ENCODE data around the gene RTN4RL1. TPM values are rescaled to one million over a fixed set of nuclear protein-coding genes. Genes with fewer than 3 reads are reported as not detected.

Gene RTN4RL1
- total RNA-seq, 1 donor = 0.27 TPM

DNA sequence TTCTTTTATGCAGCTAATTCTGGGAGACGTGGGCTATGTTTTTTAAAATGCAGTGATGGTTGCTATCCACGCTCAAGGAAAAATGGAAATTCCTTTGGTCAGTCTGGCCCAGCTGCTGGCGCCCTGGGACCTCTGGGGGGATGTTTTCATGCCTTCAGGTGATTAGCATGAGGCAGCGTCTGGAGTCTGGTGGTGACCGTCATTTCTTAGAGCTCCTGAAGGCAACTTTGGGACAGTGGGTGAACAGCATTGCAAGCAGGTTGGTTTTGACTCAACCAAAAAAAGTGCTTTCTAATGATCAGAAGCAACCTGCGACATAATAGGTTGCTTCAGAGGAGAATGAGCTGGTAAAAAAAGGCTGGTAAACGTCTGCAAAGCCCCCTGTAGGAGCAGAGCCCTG, 113.0 kb downstream of the RTN4RL1 start:
- no peak for DNase-seq (ENCODE audit: low read depth)
- TF ChIP-seq, protein P1, sequence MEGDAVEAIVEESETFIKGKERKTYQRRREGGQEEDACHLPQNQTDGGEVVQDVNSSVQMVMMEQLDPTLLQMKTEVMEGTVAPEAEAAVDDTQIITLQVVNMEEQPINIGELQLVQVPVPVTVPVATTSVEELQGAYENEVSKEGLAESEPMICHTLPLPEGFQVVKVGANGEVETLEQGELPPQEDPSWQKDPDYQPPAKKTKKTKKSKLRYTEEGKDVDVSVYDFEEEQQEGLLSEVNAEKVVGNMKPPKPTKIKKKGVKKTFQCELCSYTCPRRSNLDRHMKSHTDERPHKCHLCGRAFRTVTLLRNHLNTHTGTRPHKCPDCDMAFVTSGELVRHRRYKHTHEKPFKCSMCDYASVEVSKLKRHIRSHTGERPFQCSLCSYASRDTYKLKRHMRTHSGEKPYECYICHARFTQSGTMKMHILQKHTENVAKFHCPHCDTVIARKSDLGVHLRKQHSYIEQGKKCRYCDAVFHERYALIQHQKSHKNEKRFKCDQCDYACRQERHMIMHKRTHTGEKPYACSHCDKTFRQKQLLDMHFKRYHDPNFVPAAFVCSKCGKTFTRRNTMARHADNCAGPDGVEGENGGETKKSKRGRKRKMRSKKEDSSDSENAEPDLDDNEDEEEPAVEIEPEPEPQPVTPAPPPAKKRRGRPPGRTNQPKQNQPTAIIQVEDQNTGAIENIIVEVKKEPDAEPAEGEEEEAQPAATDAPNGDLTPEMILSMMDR (IDR thresholded peaks at IDR 0.05; ENCODE audit: insufficient read depth, low read length) = no peak

DNA sequence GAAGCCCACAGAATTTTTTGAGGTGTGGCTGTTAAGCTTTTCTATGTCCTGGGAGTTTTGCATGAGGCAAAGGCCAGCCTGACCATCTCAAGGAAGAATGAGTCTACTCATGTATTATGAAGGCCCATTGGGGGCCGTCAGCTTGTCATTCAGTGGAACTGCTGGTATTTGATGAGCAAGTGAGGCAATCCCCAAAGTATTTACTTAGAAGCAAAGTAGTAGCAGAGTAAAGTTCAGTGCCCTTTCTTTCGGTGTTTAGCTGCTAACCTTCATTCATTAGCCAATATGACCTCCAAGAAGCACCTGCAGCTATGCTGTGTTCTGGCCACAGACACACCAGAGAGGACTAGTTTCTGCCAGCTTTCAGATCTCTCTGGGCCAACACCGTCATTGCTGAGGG, 115.1 kb downstream of the RTN4RL1 start:
- TF ChIP-seq, protein P1 (IDR thresholded peaks at IDR 0.05; ENCODE audit: insufficient read depth, low read length) = no peak
- H3K4me3 ChIP-seq (ENCODE audit: low read depth, low read length) = no peak overlapping the region
- no peak for DNase-seq (ENCODE audit: low read depth)

More for the DNA sequence above, 113.0 kb downstream of the RTN4RL1 start:
- no peak overlapping the region for H3K4me3 ChIP-seq (ENCODE audit: low read depth, low read length)

DNA sequence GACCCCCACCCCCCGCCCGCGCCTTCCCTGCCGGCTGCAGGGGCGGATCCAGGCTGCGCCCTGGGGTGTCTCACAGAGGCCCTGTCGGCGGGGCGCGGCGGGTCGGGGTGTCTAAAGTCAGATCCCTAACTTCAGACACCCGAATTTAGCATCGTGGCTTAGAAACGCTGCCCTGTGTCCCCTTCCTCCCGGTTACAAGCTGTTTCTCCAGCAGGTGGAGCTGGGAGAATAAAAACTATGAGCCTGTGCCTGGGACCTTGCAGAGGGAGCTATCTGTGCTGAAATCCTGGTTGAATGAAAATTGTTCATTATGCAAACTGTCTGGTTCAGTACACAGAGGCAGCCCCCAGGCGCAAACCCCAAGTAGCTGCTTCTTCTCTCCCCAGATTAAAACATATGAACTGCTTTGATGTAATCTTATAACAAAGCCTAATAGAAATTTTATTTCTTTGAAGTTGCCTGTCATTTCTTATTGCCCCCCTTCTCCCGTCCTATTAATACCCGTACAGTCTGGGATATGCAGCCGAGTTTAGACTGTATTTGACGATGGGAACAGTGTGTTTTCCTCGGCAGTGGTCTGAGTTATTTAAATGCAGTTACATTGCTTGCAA, 116.3 kb downstream of the RTN4RL1 start:
- H3K4me3 ChIP-seq (ENCODE audit: low read depth, low read length) = peak overlapping the region; percentile 44
- TF ChIP-seq, protein P1 (IDR thresholded peaks at IDR 0.05; ENCODE audit: insufficient read depth, low read length) = peak; percentile 80
- DNase-seq (ENCODE audit: low read depth) = peak; percentile 86

DNA sequence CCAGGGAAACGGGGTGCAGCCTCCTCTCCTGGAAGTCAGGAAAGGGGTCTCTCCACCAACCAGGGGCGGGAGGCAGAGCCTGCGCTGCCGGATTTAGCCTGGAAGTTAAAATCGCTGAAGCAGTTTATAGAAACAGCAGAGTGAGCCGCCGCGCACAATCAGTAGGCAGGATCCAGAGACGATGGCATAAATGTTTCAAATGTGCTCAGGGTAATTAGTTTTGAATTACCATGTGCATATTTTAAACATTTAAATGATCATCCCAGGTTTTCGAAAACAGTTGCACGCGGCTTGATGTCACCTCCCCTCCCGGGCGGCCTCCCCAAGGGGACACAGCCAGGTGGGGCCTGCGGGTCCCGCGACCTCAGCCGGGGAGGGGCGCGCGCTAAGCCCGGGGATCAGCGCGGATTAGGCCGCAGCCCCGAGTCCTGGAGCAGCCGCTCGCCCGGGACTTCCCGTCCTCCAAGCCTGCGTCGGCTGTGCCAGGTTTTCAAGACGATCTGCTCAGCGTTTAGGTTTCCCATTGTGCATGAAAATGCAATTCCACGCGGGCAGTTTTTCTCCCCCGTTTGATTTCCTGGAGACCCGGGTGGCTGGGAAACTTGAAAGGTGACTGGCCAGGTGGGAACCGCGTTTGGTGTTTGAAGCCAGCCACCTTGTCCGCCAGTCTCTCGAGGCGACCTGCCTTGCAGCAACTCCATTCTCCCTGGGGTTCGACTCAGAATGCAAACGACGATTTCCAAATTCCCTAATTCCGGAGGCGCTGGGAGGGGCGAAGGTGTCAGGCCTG, 117.0 kb downstream of the RTN4RL1 start:
- TF ChIP-seq, protein P1 (IDR thresholded peaks at IDR 0.05; ENCODE audit: insufficient read depth, low read length) = no peak
- DNase-seq (ENCODE audit: low read depth) = peak; percentile 40
- H3K4me3 ChIP-seq (ENCODE audit: low read depth, low read length) = peak overlapping the region; percentile 44

DNA sequence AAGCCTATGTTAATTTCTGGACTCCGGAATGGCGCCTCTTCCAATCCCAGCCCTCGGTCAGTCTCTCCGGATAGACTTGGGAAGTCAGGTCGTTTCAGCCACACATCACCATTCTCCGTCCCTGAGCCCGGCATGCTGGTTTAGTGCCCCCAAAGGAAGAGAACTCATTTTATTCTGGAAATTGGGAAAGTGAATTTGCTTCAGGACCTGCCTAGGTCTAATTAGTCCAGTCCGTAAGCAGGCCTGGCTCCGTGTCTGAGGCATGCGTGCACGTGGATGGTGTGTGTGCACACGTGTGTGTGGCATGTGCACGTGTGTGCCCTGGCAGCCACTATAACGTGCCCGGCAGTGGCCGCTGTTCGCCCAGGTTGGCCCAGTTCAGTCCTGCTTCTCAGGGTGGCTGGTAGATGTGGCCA, 117.9 kb downstream of the RTN4RL1 start:
- no peak for DNase-seq (ENCODE audit: low read depth)
- no peak overlapping the region for H3K4me3 ChIP-seq (ENCODE audit: low read depth, low read length)
- TF ChIP-seq, protein P1 (IDR thresholded peaks at IDR 0.05; ENCODE audit: insufficient read depth, low read length) = no peak

DNA sequence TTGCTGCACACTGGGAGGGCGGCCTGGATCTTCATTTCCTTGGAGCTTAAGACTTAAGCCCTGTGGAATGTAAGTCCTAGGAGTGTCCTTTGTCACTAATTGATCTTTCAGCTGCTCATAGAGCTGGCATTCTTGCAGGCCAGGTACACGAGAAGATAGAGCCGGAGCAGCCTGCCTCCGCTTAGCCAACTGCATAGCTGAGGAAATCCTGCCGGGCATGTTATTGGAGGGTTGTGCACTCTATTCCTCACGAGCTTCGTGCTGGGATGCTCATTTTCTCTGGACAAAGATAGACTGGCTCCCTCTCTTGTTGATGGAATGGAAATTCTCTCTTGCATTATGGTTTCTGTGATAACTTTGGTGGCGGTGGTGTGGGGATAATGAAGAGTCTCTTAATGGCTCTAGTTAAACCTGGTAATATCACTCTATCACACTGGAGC, 118.5 kb downstream of the RTN4RL1 start:
- TF ChIP-seq, protein P1 (IDR thresholded peaks at IDR 0.05; ENCODE audit: insufficient read depth, low read length) = no peak
- DNase-seq (ENCODE audit: low read depth) = peak; percentile 17
- no peak overlapping the region for H3K4me3 ChIP-seq (ENCODE audit: low read depth, low read length)

All from fibroblast of the aortic adventitia (primary cell).